H1 (cell line): ENCODE results near the gene LPP.

Experiments used
- EGR1 ChIP-seq: IDR thresholded peaks from 2 replicates; pipeline ENCODE4 v1.6.1; 2011; ENCODE audit warnings: low read depth, low read length, borderline replicate concordance
- EZH2 ChIP-seq: fragments of 200-600 bp; sonication (generic); IDR thresholded peaks from 2 replicates; pipeline ENCODE4 v1.7.1; 2012; ENCODE audit warnings: low read depth, mild to moderate bottlenecking, moderate library complexity, low read length, inconsistent platforms; ENCODE audit not compliant: severe bottlenecking
- POLR2A ChIP-seq, 2 experiments: IDR thresholded peaks; 1 replicate in 1 of 2; 2 replicates in 1 of 2; pipeline ENCODE4 v1.6.1; 2011; ENCODE audit warnings: low read depth in 2 of 2, low read length in 2 of 2, mild to moderate bottlenecking in 2 of 2; ENCODE audit errors: control extremely low read depth in 1 of 2
- YY1 ChIP-seq: IDR thresholded peaks from 2 replicates; pipeline ENCODE4 v1.6.1; 2011; ENCODE audit warnings: low read depth, mild to moderate bottlenecking, low read length
- TF ChIP-seq, protein P1 (sequence below), 3 experiments: IDR thresholded peaks; 1 replicate in 2 of 3; 2 replicates in 1 of 3; pipeline versions ENCODE4 v1.5.1 to v1.6.1; 2011; ENCODE audit warnings: low read length in 3 of 3, mild to moderate bottlenecking in 3 of 3, inconsistent platforms in 2 of 3, low read depth in 1 of 3, moderate library complexity in 1 of 3; ENCODE audit not compliant: insufficient read depth in 1 of 3; ENCODE audit errors: control extremely low read depth in 1 of 3

DNA sequence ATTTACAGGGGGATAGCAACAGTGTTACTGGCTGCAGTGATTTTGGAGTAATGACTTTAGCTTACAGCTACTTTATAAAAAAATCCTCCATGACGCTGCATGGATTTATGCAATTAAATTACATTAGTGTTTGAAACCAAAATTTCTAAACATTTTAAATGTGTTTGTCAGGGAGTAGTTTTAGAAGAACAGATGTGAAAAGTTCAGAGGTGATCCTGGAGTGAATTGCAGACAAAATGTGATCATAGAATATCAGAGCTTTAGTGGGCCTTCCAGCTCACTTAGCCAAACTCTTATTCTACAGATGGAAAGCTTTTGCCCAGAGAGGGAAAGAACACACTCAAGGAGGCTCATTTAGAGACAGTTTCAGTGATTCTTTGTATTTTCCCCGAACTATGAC is 376.3 kb downstream of the LPP start:
- no peak for TF ChIP-seq POLR2A (IDR thresholded peaks at IDR 0.05; ENCODE audit: control extremely low read depth in 1 of 2, low read depth in 2 of 2, low read length in 2 of 2)
- no peak for TF ChIP-seq EGR1
- TF ChIP-seq, protein P1, sequence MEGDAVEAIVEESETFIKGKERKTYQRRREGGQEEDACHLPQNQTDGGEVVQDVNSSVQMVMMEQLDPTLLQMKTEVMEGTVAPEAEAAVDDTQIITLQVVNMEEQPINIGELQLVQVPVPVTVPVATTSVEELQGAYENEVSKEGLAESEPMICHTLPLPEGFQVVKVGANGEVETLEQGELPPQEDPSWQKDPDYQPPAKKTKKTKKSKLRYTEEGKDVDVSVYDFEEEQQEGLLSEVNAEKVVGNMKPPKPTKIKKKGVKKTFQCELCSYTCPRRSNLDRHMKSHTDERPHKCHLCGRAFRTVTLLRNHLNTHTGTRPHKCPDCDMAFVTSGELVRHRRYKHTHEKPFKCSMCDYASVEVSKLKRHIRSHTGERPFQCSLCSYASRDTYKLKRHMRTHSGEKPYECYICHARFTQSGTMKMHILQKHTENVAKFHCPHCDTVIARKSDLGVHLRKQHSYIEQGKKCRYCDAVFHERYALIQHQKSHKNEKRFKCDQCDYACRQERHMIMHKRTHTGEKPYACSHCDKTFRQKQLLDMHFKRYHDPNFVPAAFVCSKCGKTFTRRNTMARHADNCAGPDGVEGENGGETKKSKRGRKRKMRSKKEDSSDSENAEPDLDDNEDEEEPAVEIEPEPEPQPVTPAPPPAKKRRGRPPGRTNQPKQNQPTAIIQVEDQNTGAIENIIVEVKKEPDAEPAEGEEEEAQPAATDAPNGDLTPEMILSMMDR (IDR thresholded peaks at IDR 0.05; ENCODE audit: control extremely low read depth in 1 of 3, insufficient read depth in 1 of 3, low read depth in 1 of 3, low read length in 3 of 3), result no peak
- no peak for TF ChIP-seq EZH2
- TF ChIP-seq YY1, result no peak
